H9 (cell line): ENCODE measurements around the gene TMEM245. TPM values are rescaled to one million over a fixed set of nuclear protein-coding genes. Genes with fewer than 3 reads are reported as not detected.

Experiments used
- DNase-seq: peaks from one replicate; pipeline ENCODE4 v3.0.0-alpha.2; 2017
- H2AFZ ChIP-seq: one replicate; pipeline ENCODE4 v1.6.1; 2013; ENCODE audit warnings: mild to moderate bottlenecking, low read length, control low read depth, moderate library complexity
- H2AK5ac ChIP-seq: 2 replicates; pipeline ENCODE4 v1.6.1; 2013; ENCODE audit warnings: low read length, control low read depth, mixed read lengths; ENCODE audit not compliant: insufficient read length
- H2BK120ac ChIP-seq: one replicate; pipeline ENCODE4 v1.6.1; 2013; ENCODE audit warnings: low read depth, mild to moderate bottlenecking, low read length, control low read depth, inconsistent platforms; ENCODE audit not compliant: poor library complexity, severe bottlenecking
- H2BK12ac ChIP-seq: 2 replicates; pipeline ENCODE4 v1.6.1; 2013; ENCODE audit warnings: low read length, control low read depth, mixed read lengths, low read depth; ENCODE audit not compliant: insufficient read length
- H2BK15ac ChIP-seq: 2 replicates; pipeline ENCODE4 v1.6.1; 2013; ENCODE audit warnings: low read depth, low read length, control low read depth
- H2BK20ac ChIP-seq: one replicate; pipeline ENCODE4 v1.6.1; 2013; ENCODE audit warnings: low read depth, mild to moderate bottlenecking, low read length, control low read depth, inconsistent platforms; ENCODE audit not compliant: poor library complexity, severe bottlenecking
- H2BK5ac ChIP-seq: 2 replicates; pipeline ENCODE4 v1.6.1; 2013; ENCODE audit warnings: low read length, control low read depth, mixed read lengths; ENCODE audit not compliant: insufficient read length
- H3K14ac ChIP-seq: 2 replicates; pipeline ENCODE4 v1.6.1; 2013; ENCODE audit warnings: low read length, control low read depth; ENCODE audit not compliant: insufficient read depth
- H3K18ac ChIP-seq: 2 replicates; pipeline ENCODE4 v1.6.1; 2013; ENCODE audit warnings: low read depth, mild to moderate bottlenecking, mixed read lengths, low read length, control low read depth; ENCODE audit not compliant: insufficient read length
- H3K23ac ChIP-seq: 2 replicates; pipeline ENCODE4 v1.6.1; 2013; ENCODE audit warnings: low read length, control low read depth, mixed read lengths, low read depth; ENCODE audit not compliant: insufficient read length
- H3K23me2 ChIP-seq: 2 replicates; pipeline ENCODE4 v1.6.1; 2013; ENCODE audit warnings: low read depth, mild to moderate bottlenecking, mixed read lengths, low read length, control low read depth; ENCODE audit not compliant: insufficient read length, poor library complexity, severe bottlenecking
- H3K27ac ChIP-seq: 2 replicates; pipeline ENCODE4 v1.5.1; 2013; ENCODE audit warnings: low read length, control low read depth, mixed read lengths, low read depth; ENCODE audit not compliant: insufficient read length
- H3K27me3 ChIP-seq: 2 replicates; pipeline ENCODE4 v1.6.1; 2013; ENCODE audit warnings: low read length, control low read depth, inconsistent platforms; ENCODE audit not compliant: insufficient read depth
- H3K4ac ChIP-seq: 2 replicates; pipeline ENCODE4 v1.6.1; 2013; ENCODE audit warnings: low read depth, mild to moderate bottlenecking, control low read depth, inconsistent platforms, low read length, moderate library complexity
- H3K4me1 ChIP-seq: 2 replicates; pipeline ENCODE4 v1.6.1; 2013; ENCODE audit warnings: low read length, control low read depth, inconsistent platforms; ENCODE audit not compliant: insufficient read depth
- H3K4me2 ChIP-seq: 2 replicates; pipeline ENCODE4 v1.6.1; 2013; ENCODE audit warnings: low read length, control low read depth, mixed read lengths; ENCODE audit not compliant: insufficient read length, insufficient read depth
- H3K56ac ChIP-seq: 2 replicates; pipeline ENCODE4 v1.6.1; 2013; ENCODE audit warnings: low read depth, mild to moderate bottlenecking, mixed read lengths, low read length, control low read depth; ENCODE audit not compliant: insufficient read length
- H3K79me1 ChIP-seq: 2 replicates; pipeline ENCODE4 v1.6.1; 2013; ENCODE audit warnings: low read depth, mild to moderate bottlenecking, moderate library complexity, low read length, control low read depth, inconsistent platforms; ENCODE audit not compliant: insufficient read depth, poor library complexity, severe bottlenecking
- H3K79me2 ChIP-seq: 2 replicates; pipeline ENCODE4 v1.6.1; 2013; ENCODE audit warnings: low read length, control low read depth, inconsistent platforms; ENCODE audit not compliant: insufficient read depth
- H3K9ac ChIP-seq: 2 replicates; pipeline ENCODE4 v1.6.1; 2013; ENCODE audit warnings: low read length, control low read depth, mixed read lengths; ENCODE audit not compliant: insufficient read length; ENCODE audit errors: extremely low read depth
- H3K9me3 ChIP-seq: one replicate; pipeline ENCODE4 v1.6.1; 2013; ENCODE audit warnings: low read depth, low read length, inconsistent platforms; ENCODE audit not compliant: control insufficient read depth
- H3T11ph ChIP-seq: one replicate; pipeline ENCODE4 v1.6.1; 2013; ENCODE audit warnings: mild to moderate bottlenecking, low read length, control low read depth, inconsistent platforms
- H4K20me1 ChIP-seq: one replicate; pipeline ENCODE4 v1.6.1; 2013; ENCODE audit not compliant: control insufficient read depth, insufficient read length, insufficient read depth
- H4K5ac ChIP-seq: 2 replicates; pipeline ENCODE4 v1.6.1; 2013; ENCODE audit warnings: low read depth, mild to moderate bottlenecking, mixed read lengths, low read length, control low read depth; ENCODE audit not compliant: insufficient read length
- H4K8ac ChIP-seq: replicated peaks from 2 replicates; pipeline ENCODE4 v1.6.1; 2013; ENCODE audit warnings: low read length, control low read depth, mixed read lengths, low read depth; ENCODE audit not compliant: insufficient read length
- H4K91ac ChIP-seq: 2 replicates; pipeline ENCODE4 v1.6.1; 2013; ENCODE audit warnings: low read depth, mild to moderate bottlenecking, moderate library complexity, mixed read lengths, low read length, control low read depth; ENCODE audit not compliant: insufficient read length
- H3K27ac Mint-ChIP-seq, 3 experiments: 2 replicates in 2 of 3; 3 replicates in 1 of 3; pipeline ENCODE4 v1.8.0; 2020 to 2021; ENCODE audit warnings: mixed read lengths in 3 of 3, mild to moderate bottlenecking in 1 of 3, moderate library complexity in 1 of 3
- H3K27me3 Mint-ChIP-seq: 2 replicates; pipeline ENCODE4 v1.8.0; 2021; ENCODE audit warnings: low read depth, mild to moderate bottlenecking, moderate library complexity, mixed read lengths
- H3K36me3 Mint-ChIP-seq, 3 experiments: 2 replicates in 2 of 3; 3 replicates in 1 of 3; pipeline ENCODE4 v1.8.0; 2020 to 2021; ENCODE audit warnings: low read depth in 3 of 3, mixed read lengths in 3 of 3; ENCODE audit not compliant: insufficient read depth in 1 of 3
- H3K4me1 Mint-ChIP-seq, 2 experiments: 2 replicates each; pipeline ENCODE4 v1.8.0; 2020; ENCODE audit warnings: mixed read lengths in 2 of 2
- H3K4me3 Mint-ChIP-seq, 2 experiments: 2 replicates in 1 of 2; 3 replicates in 1 of 2; pipeline ENCODE4 v1.8.0; 2020 to 2021; ENCODE audit warnings: mild to moderate bottlenecking in 2 of 2, mixed read lengths in 2 of 2, moderate library complexity in 1 of 2
- H3K9me3 Mint-ChIP-seq, 2 experiments: 2 replicates in 1 of 2; 3 replicates in 1 of 2; pipeline ENCODE4 v1.8.0; 2020; ENCODE audit warnings: mild to moderate bottlenecking in 2 of 2, mixed read lengths in 2 of 2, moderate library complexity in 1 of 2
- WGBS: extraction: QIAGEN DNeasy Blood & Tissue Kit; methylation state at CpG from one replicate; pipeline ENCODE4 v1.1.7; 2013; ENCODE audit warnings: missing lambda C conversion rate, low lambda C conversion rate, mixed read lengths; ENCODE audit not compliant: insufficient read length; ENCODE audit errors: extremely low coverage; 5-methylcytosine and 5-hydroxymethylcytosine counted together
- total RNA-seq: library from RNA; stranded (reverse); gene quantifications from 2 replicates; pipeline ENCODE4 v1.2.1, GENCODE V29; 2021
- TF ChIP-seq, protein P1 (sequence below): fragments of 200-600 bp; sonication (generic); conservative IDR thresholded peaks from 3 replicates; pipeline ENCODE4 v1.8.0; 2021; ENCODE audit warnings: antibody characterized with exemption, mild to moderate bottlenecking

TMEM245 gene
- total RNA-seq, 1 experiment from 2014 or later, result 37.9 TPM

- Mint-ChIP-seq H3K9me3 (no peaks in the 10 kb centered on the region), H3K27ac (no peak overlapping the region), H3K4me3 (no peak overlapping the region), H3K4me1 (no peaks in the 10 kb centered on the region), H3K27me3 (no peaks in the 10 kb centered on the region), H3K36me3 (peaks cover 11 to 41% (median 25%) of the 10 kb centered on the region in 3 experiments; a peak in 6 of 7 replicates)
- no peaks in the 10 kb centered on the region for H3K79me2 ChIP-seq
- no peak overlapping the region for H3T11ph ChIP-seq
- H3K27me3 ChIP-seq, result no peaks in the 10 kb centered on the region
- no peak overlapping the region for H3K27ac ChIP-seq
- no peak overlapping the region for H2AFZ ChIP-seq
- H3K14ac ChIP-seq, result no peak overlapping the region
- WGBS, result no CpG with 5 or more reads among the region's 8 CpGs
- no peak overlapping the region for H4K5ac ChIP-seq
- no peak overlapping the region for H3K23ac ChIP-seq
- H3K4me1 ChIP-seq, result no peaks in the 10 kb centered on the region
- no peak overlapping the region for H2BK15ac ChIP-seq
- H3K23me2 ChIP-seq, result no peaks in the 10 kb centered on the region
- H3K9ac ChIP-seq, result no peak overlapping the region
- H2AK5ac ChIP-seq, result no peak overlapping the region
- H2BK5ac ChIP-seq, result no peak overlapping the region
- no peak overlapping the region for H2BK20ac ChIP-seq
- H2BK120ac ChIP-seq, result no peak overlapping the region
- H4K8ac ChIP-seq, result no peak overlapping the region
- no peak overlapping the region for H2BK12ac ChIP-seq
- H3K79me1 ChIP-seq, result no peaks in the 10 kb centered on the region
- H3K18ac ChIP-seq, result no peak overlapping the region
- no peak for DNase-seq
- H3K56ac ChIP-seq, result no peak overlapping the region
- H3K9me3 ChIP-seq, result no peaks in the 10 kb centered on the region
- no peak overlapping the region for H3K4ac ChIP-seq
- TF ChIP-seq, protein P1, sequence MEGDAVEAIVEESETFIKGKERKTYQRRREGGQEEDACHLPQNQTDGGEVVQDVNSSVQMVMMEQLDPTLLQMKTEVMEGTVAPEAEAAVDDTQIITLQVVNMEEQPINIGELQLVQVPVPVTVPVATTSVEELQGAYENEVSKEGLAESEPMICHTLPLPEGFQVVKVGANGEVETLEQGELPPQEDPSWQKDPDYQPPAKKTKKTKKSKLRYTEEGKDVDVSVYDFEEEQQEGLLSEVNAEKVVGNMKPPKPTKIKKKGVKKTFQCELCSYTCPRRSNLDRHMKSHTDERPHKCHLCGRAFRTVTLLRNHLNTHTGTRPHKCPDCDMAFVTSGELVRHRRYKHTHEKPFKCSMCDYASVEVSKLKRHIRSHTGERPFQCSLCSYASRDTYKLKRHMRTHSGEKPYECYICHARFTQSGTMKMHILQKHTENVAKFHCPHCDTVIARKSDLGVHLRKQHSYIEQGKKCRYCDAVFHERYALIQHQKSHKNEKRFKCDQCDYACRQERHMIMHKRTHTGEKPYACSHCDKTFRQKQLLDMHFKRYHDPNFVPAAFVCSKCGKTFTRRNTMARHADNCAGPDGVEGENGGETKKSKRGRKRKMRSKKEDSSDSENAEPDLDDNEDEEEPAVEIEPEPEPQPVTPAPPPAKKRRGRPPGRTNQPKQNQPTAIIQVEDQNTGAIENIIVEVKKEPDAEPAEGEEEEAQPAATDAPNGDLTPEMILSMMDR, result no peak
- H4K91ac ChIP-seq, result no peak overlapping the region
- no peaks in the 10 kb centered on the region for H4K20me1 ChIP-seq
- no peak overlapping the region for H3K4me2 ChIP-seq
These were observed 47.5 kb downstream of the TMEM245 start for GRCh38 chr9:109072133-109072692.
